Measurements from ENCODE around the gene MUC22.
"Not testable (repeated sequence)": the region's sequence is repeated elsewhere in the genome, so short reads cannot be mapped to it uniquely, and the experiment has no call there.

DNA sequence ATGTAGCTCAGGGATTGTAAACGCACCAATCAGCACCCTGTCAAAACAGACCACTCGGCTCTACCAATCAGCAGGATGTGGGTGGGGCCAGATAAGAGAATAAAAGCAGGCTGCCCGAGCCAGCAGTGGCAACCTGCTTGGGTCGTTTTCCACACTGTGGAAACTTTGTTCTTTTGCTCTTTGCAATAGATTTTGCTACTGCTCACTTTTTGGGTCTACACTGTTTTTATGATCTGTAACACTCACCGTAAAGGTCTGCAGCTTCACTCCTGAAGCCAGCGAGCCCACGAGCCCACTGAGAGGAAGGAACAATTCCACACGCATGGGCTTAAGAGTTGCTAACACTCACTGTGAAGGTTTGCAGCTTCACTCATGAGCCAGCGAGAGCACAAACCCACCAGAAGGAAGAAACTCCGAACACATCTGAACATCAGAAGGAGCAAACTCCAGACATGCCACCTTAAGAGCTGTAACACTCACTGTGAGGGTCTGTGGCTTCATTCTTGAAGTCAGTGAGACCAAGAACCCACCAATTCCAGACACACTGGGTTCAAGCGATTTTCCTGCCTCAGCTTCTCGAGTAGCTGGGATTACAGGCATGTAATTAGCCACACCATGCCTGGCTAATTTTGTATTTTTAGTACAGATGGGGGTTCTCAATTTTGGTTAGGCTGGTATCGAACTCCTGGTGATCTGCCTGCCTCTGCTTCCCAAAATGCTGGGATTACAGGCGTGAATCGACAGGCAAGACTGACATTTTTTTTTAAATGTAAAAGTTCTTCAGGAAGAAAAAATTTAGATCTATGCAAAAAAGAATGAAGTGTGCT lies 11.6 kb downstream of the MUC22 start:
- TF ChIP-seq, protein P1, sequence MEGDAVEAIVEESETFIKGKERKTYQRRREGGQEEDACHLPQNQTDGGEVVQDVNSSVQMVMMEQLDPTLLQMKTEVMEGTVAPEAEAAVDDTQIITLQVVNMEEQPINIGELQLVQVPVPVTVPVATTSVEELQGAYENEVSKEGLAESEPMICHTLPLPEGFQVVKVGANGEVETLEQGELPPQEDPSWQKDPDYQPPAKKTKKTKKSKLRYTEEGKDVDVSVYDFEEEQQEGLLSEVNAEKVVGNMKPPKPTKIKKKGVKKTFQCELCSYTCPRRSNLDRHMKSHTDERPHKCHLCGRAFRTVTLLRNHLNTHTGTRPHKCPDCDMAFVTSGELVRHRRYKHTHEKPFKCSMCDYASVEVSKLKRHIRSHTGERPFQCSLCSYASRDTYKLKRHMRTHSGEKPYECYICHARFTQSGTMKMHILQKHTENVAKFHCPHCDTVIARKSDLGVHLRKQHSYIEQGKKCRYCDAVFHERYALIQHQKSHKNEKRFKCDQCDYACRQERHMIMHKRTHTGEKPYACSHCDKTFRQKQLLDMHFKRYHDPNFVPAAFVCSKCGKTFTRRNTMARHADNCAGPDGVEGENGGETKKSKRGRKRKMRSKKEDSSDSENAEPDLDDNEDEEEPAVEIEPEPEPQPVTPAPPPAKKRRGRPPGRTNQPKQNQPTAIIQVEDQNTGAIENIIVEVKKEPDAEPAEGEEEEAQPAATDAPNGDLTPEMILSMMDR (IDR thresholded peaks at IDR 0.05; ENCODE audit: low read length) = not testable (repeated sequence)
- not testable (repeated sequence) for TF ChIP-seq EZH2 (IDR thresholded peaks at IDR 0.05; ENCODE audit: borderline replicate concordance, low read length)
